Smooth muscle cell of the brain vasculature (primary cell): ENCODE data around the gene RPTOR.
"Not testable (repeated sequence)": the region's sequence is repeated elsewhere in the genome, so short reads cannot be mapped to it uniquely, and the experiment has no call there.

Experiments
- DNase-seq: peaks from one replicate; pipeline ENCODE4 v3.0.0-alpha.2; 2012; ENCODE audit warnings: low read depth, low spot score

RPTOR gene

GRCh38 chr17:80614332-80615047 lies 69.9 kb downstream of the RPTOR start:
- DNase-seq, result no peak

GRCh38 chr17:80615376-80615775 lies 70.7 kb downstream of the RPTOR start:
- no peak for DNase-seq

GRCh38 chr17:80616705-80617104 lies 72.1 kb downstream of the RPTOR start:
- no peak for DNase-seq

GRCh38 chr17:80618304-80618703 lies 73.7 kb downstream of the RPTOR start:
- DNase-seq, result no peak

GRCh38 chr17:80619535-80620235 lies 75.0 kb downstream of the RPTOR start:
- DNase-seq, result no peak

GRCh38 chr17:80621335-80621996 lies 76.8 kb downstream of the RPTOR start:
- DNase-seq, result no peak

GRCh38 chr17:80621997-80622357 lies 77.3 kb downstream of the RPTOR start:
- DNase-seq, result no peak

- no peak for DNase-seq
Measured at GRCh38 chr17:80624864-80625263, 80.2 kb downstream of the RPTOR start.

- DNase-seq, result no peak
Measured at GRCh38 chr17:80625627-80626026, 81.0 kb downstream of the RPTOR start.

GRCh38 chr17:80628881-80629280 lies 84.2 kb downstream of the RPTOR start:
- DNase-seq, result not testable (repeated sequence)

- DNase-seq, result no peak
Measured at GRCh38 chr17:80629298-80630028, 84.8 kb downstream of the RPTOR start.

GRCh38 chr17:80630560-80631120 lies 86.0 kb downstream of the RPTOR start:
- DNase-seq, result no peak

GRCh38 chr17:80631142-80632045 lies 86.8 kb downstream of the RPTOR start:
- no peak for DNase-seq

- DNase-seq, result no peak
Measured at GRCh38 chr17:80632046-80632581, 87.5 kb downstream of the RPTOR start.

- DNase-seq, result no peak
Measured at GRCh38 chr17:80633207-80633606, 88.6 kb downstream of the RPTOR start.

- DNase-seq, result no peak
Measured at GRCh38 chr17:80633994-80634566, 89.4 kb downstream of the RPTOR start.

- DNase-seq, result no peak
Measured at GRCh38 chr17:80636361-80637018, 91.9 kb downstream of the RPTOR start.

GRCh38 chr17:80637048-80637781 lies 92.6 kb downstream of the RPTOR start:
- no peak for DNase-seq

GRCh38 chr17:80639658-80640057 lies 95.0 kb downstream of the RPTOR start:
- no peak for DNase-seq
